AG04450 (cell line): ENCODE results near the gene SLC25A47. TPM values are rescaled to one million over a fixed set of nuclear protein-coding genes. Genes with fewer than 3 reads are reported as not detected.

Source experiments
- CTCF ChIA-PET: fragments of 300-600, 350-600 bp; formaldehyde crosslinking; extraction: SDS; loops from one replicate; lab custom pipeline; 2022; ENCODE audit warnings: antibody characterized with exemption, inconsistent platforms; lab: Charles Lee
- POLR2A ChIA-PET: fragments of 350-600 bp; formaldehyde crosslinking; extraction: SDS; loops from one replicate; lab custom pipeline; 2021; ENCODE audit warnings: antibody characterized with exemption, inconsistent platforms; lab: Yijun Ruan, JAX
- DNase-seq: peaks from one replicate; pipeline ENCODE4 v3.0.0-alpha.2; 2011; ENCODE audit warnings: low read depth, low spot score
- H3K27ac ChIP-seq: one replicate; pipeline ENCODE4 v1.5.1; 2012; ENCODE audit warnings: low read depth, low read length, control low read depth
- H3K27me3 ChIP-seq: one replicate; pipeline ENCODE4 v1.6.0; 2012; ENCODE audit warnings: low read length; ENCODE audit not compliant: control insufficient read depth, insufficient read depth
- H3K4me3 ChIP-seq: 2 replicates; pipeline ENCODE4 v1.5.1; 2011; ENCODE audit warnings: mild to moderate bottlenecking, low read depth, low read length, control low read depth
- H3K9me3 ChIP-seq: 2 replicates; pipeline ENCODE4 v1.5.1; 2012; ENCODE audit warnings: low read length; ENCODE audit not compliant: control insufficient read depth, insufficient read depth
- polyA plus RNA-seq: library from polyadenylated mRNA; depleted of rRNA; stranded (reverse); fragments of >200 nt; gene quantifications from 2 replicates; pipeline ENCODE4 v1.2.3, GENCODE V29; 2011
- TF ChIP-seq, protein P1 (sequence below): IDR thresholded peaks from 2 replicates; pipeline ENCODE4 v1.5.1; 2011; ENCODE audit warnings: low read depth, low read length, control low read depth, inconsistent platforms

SLC25A47 gene
- polyA plus RNA-seq, 1 experiment, result not detected

- DNase-seq, result no peak
- no peak overlapping the region for H3K4me3 ChIP-seq
- ChIA-PET CTCF (interaction anchor here (1.0 kb wide), 1 partner anchor 71 kb away, joined by 3 read pairs; no protein-coding TSS in a partner anchor), POLR2A (no interaction called here)
- no peaks in the 10 kb centered on the region for H3K9me3 ChIP-seq
- TF ChIP-seq, protein P1, sequence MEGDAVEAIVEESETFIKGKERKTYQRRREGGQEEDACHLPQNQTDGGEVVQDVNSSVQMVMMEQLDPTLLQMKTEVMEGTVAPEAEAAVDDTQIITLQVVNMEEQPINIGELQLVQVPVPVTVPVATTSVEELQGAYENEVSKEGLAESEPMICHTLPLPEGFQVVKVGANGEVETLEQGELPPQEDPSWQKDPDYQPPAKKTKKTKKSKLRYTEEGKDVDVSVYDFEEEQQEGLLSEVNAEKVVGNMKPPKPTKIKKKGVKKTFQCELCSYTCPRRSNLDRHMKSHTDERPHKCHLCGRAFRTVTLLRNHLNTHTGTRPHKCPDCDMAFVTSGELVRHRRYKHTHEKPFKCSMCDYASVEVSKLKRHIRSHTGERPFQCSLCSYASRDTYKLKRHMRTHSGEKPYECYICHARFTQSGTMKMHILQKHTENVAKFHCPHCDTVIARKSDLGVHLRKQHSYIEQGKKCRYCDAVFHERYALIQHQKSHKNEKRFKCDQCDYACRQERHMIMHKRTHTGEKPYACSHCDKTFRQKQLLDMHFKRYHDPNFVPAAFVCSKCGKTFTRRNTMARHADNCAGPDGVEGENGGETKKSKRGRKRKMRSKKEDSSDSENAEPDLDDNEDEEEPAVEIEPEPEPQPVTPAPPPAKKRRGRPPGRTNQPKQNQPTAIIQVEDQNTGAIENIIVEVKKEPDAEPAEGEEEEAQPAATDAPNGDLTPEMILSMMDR, result no peak
- H3K27ac ChIP-seq, result no peak overlapping the region
- H3K27me3 ChIP-seq, result no peaks in the 10 kb centered on the region
These were observed 5.8 kb upstream of the SLC25A47 start for GRCh38 chr14:100317389-100317788.

DNA sequence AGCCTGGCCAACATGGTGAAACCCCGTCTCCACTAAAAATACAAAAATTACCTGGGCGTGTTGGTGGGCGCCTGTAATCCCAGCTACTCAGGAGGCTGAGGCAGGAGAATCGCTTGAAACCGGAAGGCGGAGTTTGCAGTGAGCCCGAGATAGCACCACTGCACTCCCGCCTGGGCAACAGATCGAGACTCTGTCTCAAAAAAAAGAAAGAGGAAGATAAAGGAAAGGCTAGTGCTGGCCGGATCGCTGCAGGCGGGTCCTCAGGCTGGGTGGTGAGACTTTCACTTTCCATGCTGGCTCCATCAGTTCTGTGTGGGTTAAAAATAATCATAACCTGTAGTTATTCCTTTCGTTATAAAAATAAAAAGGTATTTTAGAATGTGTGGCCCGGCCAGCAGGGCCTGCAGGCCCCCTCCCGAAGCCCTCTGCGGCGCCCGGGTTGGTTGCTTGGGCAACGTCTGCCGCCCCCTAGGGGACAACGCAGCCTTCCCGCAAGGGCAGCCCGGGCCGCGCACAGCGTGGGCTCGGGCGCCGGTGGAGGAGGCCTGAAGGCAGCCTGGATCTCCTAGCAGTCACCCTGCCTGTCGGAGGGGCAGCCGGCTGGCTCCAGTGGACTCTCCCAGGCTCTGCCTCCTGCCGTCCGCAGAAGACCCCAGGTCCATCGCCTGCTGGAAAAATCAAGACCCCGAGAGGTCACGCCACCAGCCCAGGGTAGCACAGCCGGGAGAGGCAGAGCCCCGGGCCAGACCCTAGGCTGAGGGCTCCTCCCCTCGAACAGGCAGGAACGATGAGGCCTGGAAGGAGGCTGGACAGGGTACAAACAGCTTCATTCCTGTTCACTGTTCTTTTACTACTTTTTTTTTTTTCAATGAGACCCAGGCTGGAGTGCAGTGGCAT, 5.0 kb upstream of the SLC25A47 start:
- ChIA-PET CTCF (no interaction called here), POLR2A (no interaction called here)
- TF ChIP-seq, protein P1, result peak; percentile 70
- Histone ChIP-seq H3K27me3 (no peaks in the 10 kb centered on the region), H3K9me3 (no peaks in the 10 kb centered on the region), H3K4me3 (no peak overlapping the region), H3K27ac (no peak overlapping the region)
- DNase-seq, result no peak

DNA sequence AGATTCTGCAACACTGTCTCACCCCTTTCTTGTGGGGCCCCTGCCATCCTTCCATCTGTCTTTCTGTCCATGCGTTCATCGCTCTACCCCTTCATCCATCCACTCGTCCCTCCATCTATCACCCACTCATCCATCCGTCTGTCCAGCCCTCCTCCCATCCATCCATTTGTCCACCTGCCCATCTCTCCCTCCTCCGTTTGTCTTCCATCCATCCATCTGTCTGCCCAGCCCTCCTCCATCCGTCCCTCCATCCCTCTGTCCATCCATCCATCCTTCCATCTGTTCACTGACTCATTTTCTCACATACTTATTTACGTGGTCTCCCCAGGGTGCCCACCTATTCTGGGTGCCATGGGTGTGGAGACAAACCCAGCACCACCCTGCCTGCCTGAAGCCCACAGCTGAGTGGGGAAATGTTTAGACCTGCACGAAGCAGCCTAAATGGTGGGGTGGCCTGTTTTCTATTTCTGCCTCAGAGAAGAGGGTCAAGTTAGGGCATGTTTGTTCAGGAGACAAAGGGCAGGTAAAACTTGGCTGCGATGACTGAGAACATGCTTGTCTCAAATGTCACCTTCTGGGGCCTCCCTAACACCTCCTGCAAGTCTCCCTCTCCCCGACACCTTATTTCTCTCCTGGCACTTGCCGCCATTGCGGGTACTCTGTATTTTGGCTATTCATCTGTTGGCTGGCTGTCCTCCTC, 2.8 kb upstream of the SLC25A47 start:
- H3K9me3 ChIP-seq, result no peaks in the 10 kb centered on the region
- TF ChIP-seq, protein P1, result no peak
- DNase-seq, result no peak
- H3K4me3 ChIP-seq, result no peak overlapping the region
- CTCF ChIA-PET, result no interaction called here
- POLR2A ChIA-PET, result no interaction called here
- H3K27ac ChIP-seq, result no peak overlapping the region
- no peaks in the 10 kb centered on the region for H3K27me3 ChIP-seq

DNA sequence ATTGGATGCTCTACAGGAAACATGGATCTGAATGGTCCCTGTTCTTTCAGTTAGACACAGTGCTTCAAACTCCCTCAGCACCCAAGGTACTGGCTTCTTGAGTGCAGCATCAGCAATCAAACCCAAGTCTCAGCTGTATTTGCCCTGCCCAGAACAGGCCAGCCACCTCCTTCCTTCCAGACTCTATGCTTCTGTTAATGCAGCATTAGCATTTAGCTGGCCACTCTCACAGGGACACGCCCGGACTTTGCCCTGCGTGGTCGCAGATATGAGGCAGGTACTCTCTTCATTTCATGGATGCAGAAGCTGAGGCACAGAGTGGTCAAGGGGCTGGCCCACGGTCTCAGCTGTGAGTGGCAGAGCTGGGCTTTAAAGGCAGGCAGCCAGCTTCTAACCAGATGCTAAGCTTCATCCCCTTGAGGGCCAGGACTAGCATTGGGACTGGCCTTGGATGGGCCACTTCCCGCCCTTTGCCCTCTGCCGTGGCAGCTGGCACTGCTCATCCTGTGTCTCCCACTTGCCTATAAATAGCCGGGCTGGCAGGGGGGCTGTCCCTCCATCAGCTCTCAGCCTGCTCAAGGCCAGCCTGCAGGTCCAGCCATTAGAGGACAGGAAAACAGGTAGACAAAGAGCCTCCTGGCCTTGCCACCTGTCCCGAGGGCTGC, 1.5 kb upstream of the SLC25A47 start:
- DNase-seq, result no peak
- Histone ChIP-seq H3K27me3 (no peaks in the 10 kb centered on the region), H3K9me3 (no peaks in the 10 kb centered on the region), H3K27ac (no peak overlapping the region), H3K4me3 (no peak overlapping the region)
- POLR2A ChIA-PET, result no interaction called here
- TF ChIP-seq, protein P1, result no peak
- CTCF ChIA-PET, result no interaction called here
